Right kidney (tissue), 9 donors: ENCODE data around the gene MYD88.

Experiments used
- DNase-seq: peaks from one replicate; pipeline ENCODE4 v3.0.0-alpha.2; 2016
- long read RNA-seq, 8 donors: transcript quantifications; one replicate each; lab custom pipeline, GENCODE V29; 2026

The MYD88 gene
- long read RNA-seq, donor 1, transcript MYD88-201 (5 exons, 2,850 nt), result major isoform, 7 of 9 reads
- long read RNA-seq, donor 1, partial matches to known transcripts, result 0 of 9 reads
- long read RNA-seq, donor 1, other reads (novel, unspliced or antisense), result 0 of 9 reads
- long read RNA-seq, donor 2, transcript MYD88-201 (5 exons, 2,850 nt), result major isoform, 7 of 25 reads
- long read RNA-seq, donor 2, partial matches to known transcripts, result 17 of 25 reads
- long read RNA-seq, donor 2, other reads (novel, unspliced or antisense), result 0 of 25 reads
- long read RNA-seq, donor 3, partial matches to known transcripts, result 7 of 10 reads
- long read RNA-seq, donor 3, other reads (novel, unspliced or antisense), result 0 of 10 reads
- long read RNA-seq, donor 4, transcript MYD88-201 (5 exons, 2,850 nt), result major isoform, 5 of 5 reads
- long read RNA-seq, donor 4, partial matches to known transcripts, result 0 of 5 reads
- long read RNA-seq, donor 4, other reads (novel, unspliced or antisense), result 0 of 5 reads
- long read RNA-seq, donor 5, transcript MYD88-201 (5 exons, 2,850 nt), result major isoform, 9 of 9 reads
- long read RNA-seq, donor 5, partial matches to known transcripts, result 0 of 9 reads
- long read RNA-seq, donor 5, other reads (novel, unspliced or antisense), result 0 of 9 reads
- long read RNA-seq, donor 6, transcript MYD88-201 (5 exons, 2,850 nt), result major isoform, 11 of 13 reads
- long read RNA-seq, donor 6, partial matches to known transcripts, result 0 of 13 reads
- long read RNA-seq, donor 6, other reads (novel, unspliced or antisense), result 0 of 13 reads
- long read RNA-seq, donor 7, transcript MYD88-201 (5 exons, 2,850 nt), result major isoform, 13 of 17 reads
- long read RNA-seq, donor 7, partial matches to known transcripts, result 0 of 17 reads
- long read RNA-seq, donor 7, other reads (novel, unspliced or antisense), result 0 of 17 reads
- long read RNA-seq, donor 8, transcript MYD88-201 (5 exons, 2,850 nt), result major isoform, 5 of 5 reads
- long read RNA-seq, donor 8, partial matches to known transcripts, result 0 of 5 reads
- long read RNA-seq, donor 8, other reads (novel, unspliced or antisense), result 0 of 5 reads

- peak; percentile 91 for DNase-seq
Observed at GRCh38 chr3:38138349-38139190, at the start of gene MYD88. Gene MYD88, plus strand, starts transcription at chr3:38138661. Its CDS starts 40 bp downstream, at chr3:38138701.

- DNase-seq, result no peak
Observed at GRCh38 chr3:38089163-38089562, 49.3 kb upstream of the MYD88 start.

- no peak for DNase-seq
Observed at GRCh38 chr3:38090453-38090852, 48.0 kb upstream of the MYD88 start.

- DNase-seq, result no peak
Observed at GRCh38 chr3:38094999-38095398, 43.5 kb upstream of the MYD88 start.

- no peak for DNase-seq
Observed at GRCh38 chr3:38095669-38096483, 42.6 kb upstream of the MYD88 start.

- DNase-seq, result no peak
Observed at GRCh38 chr3:38097446-38098375, 40.8 kb upstream of the MYD88 start.

GRCh38 chr3:38098376-38098723 is 40.1 kb upstream of the MYD88 start:
- DNase-seq, result no peak

GRCh38 chr3:38099518-38099917 is 38.9 kb upstream of the MYD88 start:
- no peak for DNase-seq

GRCh38 chr3:38100498-38100897 is 38.0 kb upstream of the MYD88 start:
- no peak for DNase-seq

GRCh38 chr3:38101811-38102443 is 36.5 kb upstream of the MYD88 start:
- DNase-seq, result no peak

GRCh38 chr3:38102444-38102814 is 36.0 kb upstream of the MYD88 start:
- no peak for DNase-seq

GRCh38 chr3:38105525-38105924 is 32.9 kb upstream of the MYD88 start:
- no peak for DNase-seq

- no peak for DNase-seq
Observed at GRCh38 chr3:38107911-38108648, 30.4 kb upstream of the MYD88 start.

GRCh38 chr3:38108649-38109579 is 29.5 kb upstream of the MYD88 start:
- no peak for DNase-seq

- DNase-seq, result no peak
Observed at GRCh38 chr3:38109580-38110313, 28.7 kb upstream of the MYD88 start.

- DNase-seq, result no peak
Observed at GRCh38 chr3:38110314-38111050, 28.0 kb upstream of the MYD88 start.
